HG03060 (cell line): ENCODE data around the gene PRTG.
"Not testable (repeated sequence)": the region's sequence is repeated elsewhere in the genome, so short reads cannot be mapped to it uniquely, and the experiment has no call there.

Experiments used
- ATAC-seq: cut with Tn5 transposase; IDR thresholded peaks from one replicate; pipeline ENCODE4 v1.9.1; 2021; ENCODE audit warnings: low read depth, moderate number of reproducible peaks; ENCODE audit not compliant: unreplicated experiment

PRTG gene

GRCh38 chr15:55742927-55743728 is at the start of gene PRTG:
TSS of gene PRTG (minus strand) at chr15:55743152. CDS start at chr15:55742931, 221 bp downstream.
- no peak for ATAC-seq

DNA sequence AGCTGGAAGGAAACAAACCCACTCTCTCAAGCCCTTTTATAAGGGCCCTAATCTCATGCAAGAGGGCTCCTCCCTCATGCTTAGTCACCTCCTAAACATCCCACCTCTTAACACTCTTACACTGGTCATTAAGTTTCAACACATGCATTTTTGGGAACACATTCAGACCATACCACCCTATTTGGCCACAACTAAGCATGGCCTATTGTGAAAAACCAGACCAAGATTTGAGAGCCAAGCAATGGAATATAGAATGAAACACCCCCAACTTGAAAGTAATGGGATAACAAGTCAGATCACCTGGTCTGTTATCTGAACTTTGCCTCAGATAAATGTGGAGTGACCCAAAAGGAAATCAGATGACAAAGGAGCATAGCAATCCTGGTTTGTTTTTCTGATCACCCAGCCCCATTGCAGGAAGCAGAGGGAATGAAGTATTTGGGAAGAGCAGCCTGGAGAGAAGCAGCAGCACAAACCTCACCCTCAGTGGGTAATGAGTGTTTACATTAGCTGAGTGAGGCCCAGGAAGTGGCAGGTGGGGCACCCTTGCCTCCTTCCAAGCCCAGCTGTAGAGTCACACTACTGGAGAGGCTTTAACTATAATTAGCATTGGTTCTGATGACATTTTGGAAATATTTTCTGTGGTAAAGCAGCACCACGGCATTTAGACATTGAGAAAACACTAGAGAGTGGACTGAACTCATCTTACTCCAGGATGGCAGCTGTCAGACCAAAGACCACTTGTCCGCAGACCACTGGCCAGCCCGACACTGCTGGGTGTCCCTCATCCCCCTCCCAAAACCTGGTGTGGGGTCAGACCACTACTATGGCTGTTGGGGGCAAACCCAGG is 48.8 kb upstream of the PRTG start:
- ATAC-seq: no peak

DNA sequence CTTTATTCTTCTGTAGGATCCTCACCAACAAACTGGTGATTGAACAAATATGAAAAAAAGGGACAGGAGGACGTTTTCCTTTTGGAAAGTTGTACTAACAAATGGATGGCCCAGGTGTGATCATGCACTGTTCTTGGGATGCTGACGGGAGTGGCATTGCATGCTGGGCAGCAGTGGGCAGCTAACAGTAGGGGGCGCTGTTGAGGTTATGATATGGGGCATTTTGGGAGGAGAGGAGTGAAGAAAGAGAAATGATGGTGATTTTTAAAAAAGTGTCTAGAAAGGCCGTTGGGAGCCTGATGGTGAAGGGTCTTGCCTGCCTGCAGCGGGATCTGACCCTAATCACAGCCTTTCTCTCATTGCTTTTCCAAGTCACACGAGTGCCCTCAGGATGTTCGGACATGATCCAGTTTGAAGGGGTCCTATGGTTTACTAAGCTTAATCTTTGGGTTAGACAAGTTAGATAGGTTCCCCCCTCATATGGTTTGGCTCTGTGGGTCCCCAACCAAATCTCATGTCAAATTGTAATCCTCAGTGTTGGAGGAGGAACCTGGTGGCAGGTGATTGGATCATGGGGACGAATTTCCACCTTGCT is 46.2 kb upstream of the PRTG start:
- ATAC-seq: no peak

DNA sequence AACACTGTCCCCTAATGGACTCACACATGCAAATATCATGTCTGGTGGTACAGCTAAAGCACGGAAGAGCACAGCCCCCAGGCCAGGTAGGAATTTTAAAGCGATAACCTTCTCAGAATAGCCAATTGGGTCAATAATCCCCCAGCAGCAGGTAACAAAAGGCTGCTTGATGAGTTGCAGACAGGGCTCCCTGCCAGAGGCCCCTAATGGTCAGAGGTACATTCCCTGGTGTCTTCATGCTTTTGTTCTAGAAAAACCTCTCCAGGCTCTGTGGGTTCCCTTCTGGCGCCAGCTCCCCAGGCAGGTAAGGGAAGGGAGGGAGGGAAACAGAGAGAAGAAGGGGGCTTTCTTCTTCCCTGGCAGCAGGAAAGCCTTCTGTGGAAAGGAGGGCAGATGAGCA is 43.4 kb upstream of the PRTG start:
- no peak for ATAC-seq

DNA sequence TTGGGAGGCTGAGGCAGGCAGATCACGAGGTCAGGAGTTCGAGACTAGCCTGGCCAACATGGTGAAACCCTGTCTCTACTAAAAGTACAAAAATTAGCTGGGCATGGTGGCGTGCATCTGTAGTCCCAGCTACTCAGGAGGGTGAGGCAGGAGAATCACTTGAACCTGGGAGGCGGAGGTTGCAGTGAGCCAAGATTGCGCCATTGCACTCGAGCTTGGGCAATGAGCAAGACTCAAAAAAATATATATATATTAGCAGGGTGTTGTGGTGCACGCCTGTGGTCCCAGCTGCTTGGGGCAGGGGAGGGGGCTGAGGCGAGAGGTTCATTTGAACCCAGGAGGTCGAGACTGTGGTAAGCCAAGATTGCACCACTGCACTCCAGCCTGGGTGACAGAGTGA is 42.6 kb upstream of the PRTG start:
- not testable (repeated sequence) for ATAC-seq

GRCh38 chr15:55784286-55784685 is 41.3 kb upstream of the PRTG start:
- no peak for ATAC-seq

DNA sequence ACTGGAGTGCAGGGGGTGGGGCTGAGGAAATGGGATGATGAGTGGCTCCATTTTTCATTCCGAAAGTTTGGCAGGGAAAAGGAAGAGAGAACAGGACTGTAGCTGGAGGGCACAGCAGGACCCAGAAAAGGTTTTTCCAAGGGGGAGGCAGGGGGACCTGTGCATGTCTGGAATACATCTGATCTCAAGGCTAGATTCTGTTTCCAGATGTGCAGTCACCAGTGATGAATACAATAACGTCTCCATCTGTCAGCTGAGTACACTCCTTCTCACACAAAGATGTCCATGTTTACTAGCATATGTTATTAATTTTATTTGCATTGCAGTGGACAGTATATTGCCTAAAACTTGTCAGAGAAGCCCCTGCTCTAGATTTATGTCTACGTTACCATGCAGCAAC is 39.9 kb upstream of the PRTG start:
- no peak for ATAC-seq

DNA sequence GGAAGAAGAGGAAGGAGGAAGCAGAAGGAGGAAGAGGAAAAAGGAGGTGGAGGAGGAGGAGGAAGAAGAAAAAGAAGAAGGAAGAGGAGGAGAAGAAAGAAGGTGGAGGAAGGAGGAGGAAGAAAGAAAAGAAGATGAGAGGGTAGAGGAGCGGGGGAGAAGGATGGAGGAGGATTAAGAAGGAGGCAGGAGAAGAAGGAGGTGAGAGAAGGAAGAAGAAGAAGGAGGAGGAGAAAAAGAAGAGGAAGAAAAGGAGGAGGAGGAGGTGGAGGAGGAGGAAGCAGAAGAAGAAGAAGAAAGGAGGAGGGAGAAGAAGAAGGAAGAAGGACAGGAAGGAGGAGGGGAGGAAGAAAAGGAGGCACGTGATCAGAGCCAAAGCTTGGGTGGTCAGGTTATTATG is 37.3 kb upstream of the PRTG start:
- no peak for ATAC-seq

- no peak for ATAC-seq
Measured at GRCh38 chr15:55778932-55779331, 36.0 kb upstream of the PRTG start.

DNA sequence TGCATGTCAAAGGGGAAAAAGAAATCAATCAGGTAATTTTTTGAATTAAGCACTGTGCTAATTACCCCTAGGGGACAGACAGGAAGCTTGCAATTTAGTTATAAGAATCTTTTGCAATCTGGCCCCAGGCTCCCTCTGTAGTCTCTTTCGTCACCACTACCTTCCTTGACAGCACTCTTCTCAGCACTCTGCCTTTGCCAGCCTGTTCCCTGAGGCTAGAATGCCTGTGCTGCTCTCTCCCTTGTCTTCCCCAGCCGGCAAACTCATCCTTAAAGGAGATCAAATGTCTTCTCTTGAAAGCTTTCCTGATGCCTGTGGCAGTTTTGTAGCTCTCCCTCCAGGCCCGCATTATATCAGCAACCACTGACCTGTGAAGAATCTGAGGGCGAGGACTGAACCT is 32.4 kb upstream of the PRTG start:
- no peak for ATAC-seq

- no peak for ATAC-seq
Measured at GRCh38 chr15:55774113-55774970, 31.4 kb upstream of the PRTG start.

DNA sequence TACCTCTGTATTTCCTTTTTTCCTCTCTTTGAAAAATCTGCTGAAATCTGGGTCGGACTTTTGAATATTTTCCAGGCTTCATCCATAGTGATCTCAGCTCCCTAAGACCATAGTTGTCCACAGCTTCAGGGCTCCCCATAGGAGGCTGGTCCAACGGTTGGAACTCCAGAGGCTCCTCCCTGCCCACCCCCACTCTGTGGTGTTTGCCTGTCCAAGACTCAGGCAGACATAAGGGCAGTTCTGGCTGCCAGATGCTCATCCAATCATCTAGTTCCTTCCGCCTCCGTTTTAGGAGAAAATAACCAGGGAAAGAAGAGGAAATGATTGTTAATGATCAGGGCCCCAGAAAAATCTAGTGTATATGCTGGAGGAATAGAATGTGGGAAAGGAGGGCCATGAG is 27.9 kb upstream of the PRTG start:
- ATAC-seq: no peak

DNA sequence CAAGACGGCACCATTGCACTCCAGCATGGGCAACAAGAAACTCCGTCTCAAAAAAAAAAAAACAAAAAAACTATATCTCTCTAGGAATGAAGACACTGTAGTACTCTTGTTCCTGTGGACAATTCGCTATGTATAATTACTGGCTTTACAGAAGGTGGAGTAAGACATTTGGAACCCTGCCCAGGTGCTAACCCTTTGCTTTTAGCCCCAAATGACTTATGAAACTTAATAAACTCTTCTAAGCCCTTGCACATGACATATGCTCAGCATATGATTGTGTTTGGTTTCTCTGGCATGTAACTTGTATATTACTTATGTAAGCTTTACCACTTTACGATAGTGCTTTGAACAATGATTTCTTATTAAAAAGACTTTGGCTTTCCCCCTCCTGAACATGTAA is 27.3 kb upstream of the PRTG start:
- no peak for ATAC-seq

DNA sequence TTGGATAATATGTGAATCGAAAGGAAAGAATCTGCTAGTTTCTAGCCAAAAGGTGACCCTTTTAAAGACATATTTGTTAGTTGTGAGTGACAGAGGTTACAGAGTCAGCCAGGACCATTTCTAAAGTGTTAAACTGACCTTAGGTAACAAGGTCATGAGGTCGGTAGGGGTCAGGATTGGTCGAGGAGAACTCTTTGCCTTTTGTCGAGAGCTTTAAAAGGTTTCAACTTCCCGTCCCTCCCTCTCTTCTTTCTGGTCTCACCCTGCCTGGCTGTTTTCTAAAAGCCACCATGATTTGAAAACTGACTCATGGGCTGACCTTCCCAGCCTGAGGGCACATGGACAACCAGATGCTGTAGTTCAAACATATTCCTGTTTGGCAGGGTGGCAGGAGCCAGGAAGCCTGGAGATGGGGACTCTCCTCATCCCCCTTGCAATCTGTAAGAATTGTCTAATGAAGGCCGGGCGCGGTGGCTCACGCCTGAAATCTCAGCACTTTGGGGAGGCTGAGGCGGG is 25.8 kb upstream of the PRTG start:
- ATAC-seq: no peak

- ATAC-seq: no peak
Measured at GRCh38 chr15:55766676-55767075, 23.7 kb upstream of the PRTG start.

GRCh38 chr15:55764398-55764797 is 21.4 kb upstream of the PRTG start:
- ATAC-seq: no peak

DNA sequence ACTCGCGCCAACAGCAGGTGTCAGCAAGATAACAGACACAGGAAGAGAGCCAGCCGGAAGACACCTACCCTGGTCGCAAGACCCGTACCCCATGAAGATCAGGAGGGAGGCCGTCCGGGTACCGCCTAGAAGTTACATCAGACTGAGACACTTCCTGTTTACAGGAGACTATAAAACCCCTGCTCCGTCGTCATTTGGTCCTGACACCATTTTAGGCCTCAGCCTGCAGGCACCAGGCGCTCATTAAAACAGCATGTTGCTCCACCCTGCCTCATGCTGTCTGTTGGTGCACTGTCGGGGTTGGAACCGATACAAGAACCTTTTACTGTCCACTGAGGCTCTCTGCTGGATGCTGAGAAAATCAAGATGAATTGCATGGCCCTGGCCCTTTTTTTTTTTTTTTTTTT is 15.6 kb upstream of the PRTG start:
- no peak for ATAC-seq

DNA sequence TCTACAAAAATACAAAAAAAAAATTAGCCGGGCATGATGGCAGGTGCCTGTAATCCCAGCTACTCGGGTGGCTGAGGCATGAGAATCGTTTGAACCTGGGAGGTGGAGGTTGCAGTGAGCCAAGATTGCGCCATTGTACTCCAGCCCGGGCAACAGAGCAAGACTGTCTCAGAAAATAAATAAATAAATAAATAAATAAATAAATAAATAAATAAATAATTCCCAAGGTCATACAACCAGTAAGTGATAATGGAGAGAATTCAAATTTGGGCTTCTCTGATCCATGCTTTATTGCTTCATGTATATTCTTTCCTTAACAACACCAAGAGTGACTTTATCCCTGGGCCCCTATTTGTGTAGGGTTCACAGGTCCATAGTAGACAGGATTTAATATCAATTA is 10.5 kb upstream of the PRTG start:
- not testable (repeated sequence) for ATAC-seq

- no peak for ATAC-seq
Measured at GRCh38 chr15:55750706-55751105, 7.8 kb upstream of the PRTG start.
